Body of pancreas (tissue), 4 donors: ENCODE measurements around the gene PTGR2.

Source experiments
- POLR2A ChIP-seq, 3 donors: fragments of 450-650 bp; IDR thresholded peaks; one replicate each; pipeline ENCODE4 v1.6.1; 2016; ENCODE audit warnings: antibody characterized with exemption in 3 of 3, mild to moderate bottlenecking in 2 of 3
- TF ChIP-seq, protein P1 (sequence below), 7 experiments: fragments of 450-650 bp in 4 of 7; fragments of 200-600 bp in 3 of 7; sonication (generic) in 3 of 7; IDR thresholded peaks; one replicate each; pipeline ENCODE4 v1.5.1; 2016 to 2019; ENCODE audit warnings: antibody characterized with exemption in 7 of 7

DNA sequence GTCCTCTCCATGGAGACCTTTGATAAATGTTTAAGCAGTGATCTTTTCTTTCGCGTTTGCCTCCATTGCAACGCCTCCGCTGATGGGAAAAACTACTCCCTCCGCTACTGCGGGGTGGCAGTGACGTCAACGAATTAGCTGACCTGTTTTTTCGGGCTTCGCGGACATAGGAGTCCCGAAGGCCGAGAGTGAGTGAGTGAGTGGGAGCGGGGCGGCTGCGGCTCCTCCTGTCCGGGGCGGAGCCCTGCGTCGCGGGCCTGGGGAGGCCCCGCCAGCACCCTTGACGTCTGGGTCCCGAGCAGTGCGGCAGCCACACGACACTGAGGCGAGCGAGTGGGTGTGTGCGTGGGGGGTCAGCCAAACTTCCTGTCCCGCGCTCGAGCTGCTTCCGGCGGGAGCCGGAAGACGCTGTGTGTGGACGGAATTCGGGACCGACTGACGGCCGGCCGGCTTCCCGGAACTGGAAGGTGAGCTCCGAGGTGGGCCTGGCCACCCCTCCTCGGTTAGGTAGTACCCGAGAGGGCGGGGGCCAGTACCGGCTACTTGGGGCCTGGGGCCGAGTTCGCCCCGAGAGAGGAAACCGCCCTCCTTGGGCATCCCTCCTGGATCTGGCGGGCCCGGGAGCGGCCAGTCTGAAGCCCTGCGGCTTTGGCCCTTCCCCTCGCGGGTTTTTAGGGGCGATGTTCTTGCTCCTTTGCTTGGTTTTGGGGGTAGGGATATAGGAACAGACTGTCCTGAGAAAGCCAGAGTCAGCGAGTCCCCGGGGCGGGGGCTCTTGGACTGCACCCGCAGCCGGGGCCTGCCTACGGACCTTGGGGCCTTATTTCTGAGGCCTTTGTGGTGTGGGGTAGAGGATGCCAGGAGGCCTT is 35.1 kb downstream of the PTGR2 start, which contains the start of gene ZNF410:
- TF ChIP-seq, protein P1, sequence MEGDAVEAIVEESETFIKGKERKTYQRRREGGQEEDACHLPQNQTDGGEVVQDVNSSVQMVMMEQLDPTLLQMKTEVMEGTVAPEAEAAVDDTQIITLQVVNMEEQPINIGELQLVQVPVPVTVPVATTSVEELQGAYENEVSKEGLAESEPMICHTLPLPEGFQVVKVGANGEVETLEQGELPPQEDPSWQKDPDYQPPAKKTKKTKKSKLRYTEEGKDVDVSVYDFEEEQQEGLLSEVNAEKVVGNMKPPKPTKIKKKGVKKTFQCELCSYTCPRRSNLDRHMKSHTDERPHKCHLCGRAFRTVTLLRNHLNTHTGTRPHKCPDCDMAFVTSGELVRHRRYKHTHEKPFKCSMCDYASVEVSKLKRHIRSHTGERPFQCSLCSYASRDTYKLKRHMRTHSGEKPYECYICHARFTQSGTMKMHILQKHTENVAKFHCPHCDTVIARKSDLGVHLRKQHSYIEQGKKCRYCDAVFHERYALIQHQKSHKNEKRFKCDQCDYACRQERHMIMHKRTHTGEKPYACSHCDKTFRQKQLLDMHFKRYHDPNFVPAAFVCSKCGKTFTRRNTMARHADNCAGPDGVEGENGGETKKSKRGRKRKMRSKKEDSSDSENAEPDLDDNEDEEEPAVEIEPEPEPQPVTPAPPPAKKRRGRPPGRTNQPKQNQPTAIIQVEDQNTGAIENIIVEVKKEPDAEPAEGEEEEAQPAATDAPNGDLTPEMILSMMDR (IDR thresholded peaks at IDR 0.05), result no peak
- peak; percentile 69 to 86 (median 86) for TF ChIP-seq POLR2A (IDR thresholded peaks at IDR 0.05)
